Renal cortical epithelial cell (primary cell): ENCODE data around the gene TASP1. TPM values are rescaled to one million over a fixed set of nuclear protein-coding genes. Genes with fewer than 3 reads are reported as not detected.

ENCODE experiments used
- DNase-seq: peaks from one replicate; pipeline ENCODE4 v3.0.0-alpha.2; 2011; ENCODE audit warnings: low read depth
- total RNA-seq: library from RNA; depleted of rRNA; stranded (reverse); fragments of >200 nt; gene quantifications from 2 replicates; pipeline ENCODE4 v1.2.3, GENCODE V29; 2014

TASP1 gene
- total RNA-seq, 1 donor from 2014 or later = 20.1 TPM

DNA sequence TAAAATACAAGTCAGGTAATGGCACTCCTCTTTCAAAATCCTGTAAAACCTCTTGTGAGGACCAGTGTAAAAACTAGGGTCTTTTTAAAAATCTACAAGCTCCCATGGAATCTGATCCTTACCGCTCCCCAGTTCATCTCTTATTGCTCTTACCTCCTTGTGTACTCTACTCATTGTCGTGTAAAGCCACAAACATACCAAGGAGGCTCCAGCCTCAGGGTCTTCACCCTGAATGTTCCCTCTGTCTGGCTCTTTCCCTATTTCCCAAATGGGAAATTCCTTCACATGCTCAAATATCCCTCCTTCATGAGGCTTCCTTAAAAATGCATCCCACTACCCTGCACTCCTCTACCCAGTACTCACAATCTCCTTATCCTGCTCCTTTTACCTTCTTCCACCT, 67.1 kb downstream of the TASP1 start:
- no peak for DNase-seq

DNA sequence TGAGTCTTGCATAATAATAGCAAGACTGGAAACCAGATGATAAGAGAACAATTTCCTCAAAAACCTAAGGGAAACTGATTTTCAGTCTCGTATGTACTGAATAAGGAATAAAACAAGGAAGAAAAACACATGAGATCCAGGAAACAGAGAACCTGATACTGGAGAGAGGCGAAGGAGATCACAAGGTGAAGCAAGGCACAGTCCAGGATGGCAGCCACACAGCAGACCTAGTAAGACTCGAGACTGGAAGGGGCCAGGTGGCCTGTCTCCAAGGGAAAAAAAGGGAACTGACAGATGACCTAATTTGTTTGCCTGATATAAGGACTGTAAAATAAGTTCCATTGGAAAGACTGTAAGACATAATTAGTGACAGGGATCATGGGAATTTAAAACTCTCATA, 71.1 kb downstream of the TASP1 start:
- DNase-seq = no peak

GRCh38 chr20:13563854-13564253, 74.9 kb downstream of the TASP1 start:
- no peak for DNase-seq

- DNase-seq = peak; percentile 58
Observed at GRCh38 chr20:13554706-13555105, 84.0 kb downstream of the TASP1 start.

DNA sequence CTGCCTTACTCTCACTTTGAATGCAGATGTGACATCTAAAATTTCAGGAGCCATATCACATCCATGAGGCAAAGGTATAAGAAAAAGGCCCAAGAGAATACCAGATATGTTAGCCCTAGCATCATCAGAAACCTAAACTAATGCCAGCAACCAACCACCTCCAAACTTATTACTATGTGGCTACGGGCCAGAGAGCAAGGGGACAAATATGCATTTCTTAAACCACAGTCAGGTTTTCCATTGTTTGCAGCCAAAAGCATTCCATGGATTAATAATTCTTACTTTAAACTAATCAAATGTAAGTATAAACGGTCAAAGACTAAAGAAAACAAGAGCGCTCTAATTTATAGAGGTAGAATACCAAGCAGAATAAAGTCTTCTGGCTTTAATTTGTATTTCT, 84.7 kb downstream of the TASP1 start:
- peak; percentile 10 for DNase-seq

GRCh38 chr20:13552061-13552460, 86.7 kb downstream of the TASP1 start:
- DNase-seq = peak; percentile 57

GRCh38 chr20:13549451-13549850, 89.3 kb downstream of the TASP1 start:
- DNase-seq = no peak

- peak; percentile 80 for DNase-seq
Observed at GRCh38 chr20:13546497-13547131, 92.1 kb downstream of the TASP1 start.

DNA sequence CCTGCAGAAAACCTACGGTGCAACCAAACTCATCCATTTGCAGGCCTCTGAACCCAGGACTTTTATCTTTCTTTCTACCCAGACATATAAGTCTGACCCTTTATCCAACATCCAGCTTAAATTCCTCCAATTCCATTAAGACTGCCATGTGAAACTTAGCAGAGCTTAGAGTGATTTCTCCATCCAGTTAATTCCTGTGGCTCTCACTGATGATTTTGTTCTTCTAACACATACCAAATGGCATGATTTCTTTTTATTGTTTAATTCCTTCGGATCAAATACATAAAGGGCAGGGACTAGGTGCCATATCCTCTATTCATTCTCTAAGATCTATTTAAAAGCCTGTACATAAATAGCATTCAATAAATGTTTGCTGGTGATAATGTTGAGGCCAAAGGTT, 92.9 kb downstream of the TASP1 start:
- DNase-seq = peak; percentile 68

- no peak for DNase-seq
Observed at GRCh38 chr20:13543783-13544182, 94.9 kb downstream of the TASP1 start.

DNA sequence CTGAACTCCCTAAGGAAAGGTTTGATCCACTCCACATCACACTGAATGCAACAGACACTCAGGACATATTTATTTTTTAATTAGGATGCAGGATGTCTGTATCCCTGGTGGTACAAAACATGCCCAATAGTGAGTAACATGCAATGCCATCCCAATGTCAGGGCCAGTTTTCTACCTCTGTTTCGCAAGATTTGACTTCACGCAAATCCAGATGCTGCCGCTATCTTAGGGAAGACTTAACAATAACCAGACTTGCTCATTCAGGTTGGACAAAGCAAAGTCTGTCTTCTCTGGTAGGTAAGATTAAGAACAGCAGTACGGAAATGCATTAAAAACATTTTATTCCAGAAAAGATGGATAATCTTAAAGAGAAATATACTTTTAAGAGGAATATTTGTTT, 103.1 kb downstream of the TASP1 start:
- no peak for DNase-seq

- peak; percentile 21 for DNase-seq
Observed at GRCh38 chr20:13533946-13534345, 104.8 kb downstream of the TASP1 start.

GRCh38 chr20:13530146-13530545, 108.6 kb downstream of the TASP1 start:
- no peak for DNase-seq

- DNase-seq = no peak
Observed at GRCh38 chr20:13526551-13526950, 112.2 kb downstream of the TASP1 start.

GRCh38 chr20:13525225-13525940, 113.3 kb downstream of the TASP1 start:
- DNase-seq = peak; percentile 89

DNA sequence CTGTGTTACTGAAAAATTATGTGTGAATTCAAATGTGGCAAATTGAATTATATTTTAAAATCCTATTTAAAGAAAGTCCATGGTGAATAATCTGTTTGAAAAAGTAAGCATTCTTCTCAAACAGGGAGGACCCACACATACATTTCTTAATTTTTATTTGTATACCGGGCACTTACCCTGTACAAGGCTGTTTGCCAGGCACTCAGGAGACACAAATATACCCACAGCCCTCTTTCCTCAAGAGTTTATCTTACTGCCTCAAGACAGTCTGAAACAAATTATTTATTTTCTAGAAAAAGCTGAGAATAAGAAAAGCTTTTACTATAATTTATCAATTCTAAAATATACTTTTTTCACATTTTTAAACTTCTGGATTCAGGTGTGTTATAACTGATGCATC, 114.4 kb downstream of the TASP1 start:
- no peak for DNase-seq

DNA sequence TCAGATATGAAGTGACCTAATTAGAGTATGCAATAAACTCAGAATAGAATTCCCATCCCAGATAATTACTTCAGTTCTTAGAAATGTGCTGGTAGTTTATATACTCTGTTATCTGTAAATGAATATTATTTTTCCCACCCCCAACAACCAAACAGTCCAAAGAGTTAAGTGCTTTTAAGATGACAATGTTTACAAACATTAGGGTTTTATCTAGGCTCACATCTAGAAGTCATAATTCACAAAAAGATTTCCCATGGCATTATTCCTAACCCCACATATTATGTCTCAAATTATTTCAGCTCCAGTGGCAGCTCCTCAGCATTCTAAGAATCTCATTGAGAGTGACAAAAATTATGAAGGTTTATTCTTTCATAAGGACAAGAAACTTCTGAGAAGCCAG, 120.9 kb downstream of the TASP1 start:
- DNase-seq = no peak

GRCh38 chr20:13515796-13516558, 122.8 kb downstream of the TASP1 start:
- no peak for DNase-seq

DNA sequence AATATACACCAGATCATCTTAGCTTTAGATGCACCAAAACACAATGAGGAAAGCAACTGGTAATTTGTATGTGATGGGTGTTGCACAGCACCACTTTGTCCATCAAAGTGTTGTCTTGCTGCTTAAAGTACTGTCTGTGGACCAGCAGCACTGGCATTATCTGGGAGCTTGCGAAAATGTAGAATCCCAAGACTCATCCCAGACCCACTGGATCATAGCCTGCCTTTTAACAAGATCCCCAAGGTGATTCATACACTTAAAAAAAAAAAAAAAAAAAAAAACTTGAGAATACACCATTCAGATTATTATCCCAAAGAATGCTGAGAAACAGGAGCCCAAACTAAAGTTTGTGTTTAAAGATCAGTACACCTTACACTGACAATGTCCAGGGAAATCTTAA, 123.4 kb downstream of the TASP1 start:
- no peak for DNase-seq

GRCh38 chr20:13510837-13511488, 127.8 kb downstream of the TASP1 start:
- no peak for DNase-seq

- DNase-seq = no peak
Observed at GRCh38 chr20:13507646-13508045, 131.1 kb downstream of the TASP1 start.

DNA sequence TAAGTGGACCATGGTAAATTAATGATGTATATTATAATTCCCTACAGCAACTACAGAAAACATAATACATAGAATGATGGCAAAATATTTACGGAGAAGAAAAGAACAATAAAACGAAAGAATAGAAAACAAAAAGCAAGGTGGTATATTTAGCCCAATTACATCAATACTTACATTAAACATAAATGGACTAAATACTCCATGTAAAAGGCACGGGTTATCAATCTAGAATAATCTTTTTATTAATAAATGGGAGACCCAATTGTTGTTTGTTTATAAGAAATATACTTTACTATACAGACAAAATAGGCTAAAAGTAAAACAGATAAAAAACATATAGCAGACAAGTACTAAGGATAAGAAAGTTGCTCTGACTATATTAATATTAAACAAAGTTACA, 137.2 kb downstream of the TASP1 start:
- DNase-seq = no peak
